NB4 (cell line): Measurements from ENCODE around the gene LRRK1.

ENCODE experiments used
- DNase-seq: peaks from one replicate; pipeline ENCODE4 v3.0.0; 2010; ENCODE audit warnings: low read depth
- H3K4me3 ChIP-seq: one replicate; pipeline ENCODE4 v1.5.1; 2011; ENCODE audit warnings: mild to moderate bottlenecking, low read depth, low read length, moderate library complexity
- CTCF ChIP-seq: IDR thresholded peaks from one replicate; pipeline ENCODE4 v1.5.1; 2012; ENCODE audit warnings: low read depth, low read length
- MAX ChIP-seq: IDR thresholded peaks from 2 replicates; pipeline ENCODE4 v1.6.1; 2011; ENCODE audit warnings: low read depth, low read length
- MYC ChIP-seq: IDR thresholded peaks from 2 replicates; pipeline ENCODE4 v1.6.1; 2011; ENCODE audit warnings: low read depth, low read length
- POLR2A ChIP-seq: IDR thresholded peaks from 2 replicates; pipeline ENCODE4 v1.6.1; 2011; ENCODE audit warnings: mild to moderate bottlenecking; ENCODE audit not compliant: insufficient read length; ENCODE audit errors: extremely low read depth

LRRK1 gene

GRCh38 chr15:101059381-101060341 lies 140.5 kb downstream of the LRRK1 start:
- TF ChIP-seq CTCF: no peak
- no peak for TF ChIP-seq MAX
- TF ChIP-seq MYC: no peak
- TF ChIP-seq POLR2A: no peak
- no peak for DNase-seq
- H3K4me3 ChIP-seq: no peak overlapping the region

GRCh38 chr15:101060576-101061551 lies 141.7 kb downstream of the LRRK1 start:
- DNase-seq: no peak
- H3K4me3 ChIP-seq: no peak overlapping the region
- TF ChIP-seq MAX (no peak), POLR2A (no peak), CTCF (no peak), MYC (no peak)

GRCh38 chr15:101062063-101062462 lies 142.9 kb downstream of the LRRK1 start:
- no peak for TF ChIP-seq CTCF
- TF ChIP-seq POLR2A: no peak
- no peak for TF ChIP-seq MYC
- no peak for TF ChIP-seq MAX
- H3K4me3 ChIP-seq: no peak overlapping the region
- no peak for DNase-seq

- DNase-seq: no peak
- TF ChIP-seq MYC: no peak
- no peak for TF ChIP-seq POLR2A
- no peak for TF ChIP-seq CTCF
- TF ChIP-seq MAX: no peak
- no peak overlapping the region for H3K4me3 ChIP-seq
Observed at GRCh38 chr15:101062471-101063171, 143.5 kb downstream of the LRRK1 start.

- DNase-seq: no peak
- no peak for TF ChIP-seq POLR2A
- TF ChIP-seq MAX: no peak
- no peak for TF ChIP-seq CTCF
- no peak for TF ChIP-seq MYC
Observed at GRCh38 chr15:101063212-101063611, 144.1 kb downstream of the LRRK1 start.

More at GRCh38 chr15:101063212-101063611, 144.1 kb downstream of the LRRK1 start:
- no peak overlapping the region for H3K4me3 ChIP-seq
